ENCODE results near the gene RCAN3. TPM values are rescaled to one million over a fixed set of nuclear protein-coding genes. Genes with fewer than 3 reads are reported as not detected.

RCAN3 gene
- total RNA-seq, 1 experiment from 2014 or later, result 17.5 TPM

GRCh38 chr1:24586970-24587820 lies 84.6 kb downstream of the RCAN3 start:
- DNase-seq (ENCODE audit: low read depth, low spot score), result peak; percentile 32
- intact Hi-C loops (cut with micrococcal nuclease; ENCODE audit: unreplicated experiment), result no loop called here

GRCh38 chr1:24588573-24588972 lies 85.9 kb downstream of the RCAN3 start:
- CTCF ChIA-PET, result interaction anchor here (0.6 to 1.4 kb wide), 2 partner anchors 62 to 176 kb away, joined by 3 read pairs; no protein-coding TSS in a partner anchor
- in situ Hi-C loops (cut with HindIII; ENCODE audit: low pct_unique_long_range_greater_than_20kb, low sequenced_read_pairs), result no loop called here

More at GRCh38 chr1:24586970-24587820, 84.6 kb downstream of the RCAN3 start:
- ChIA-PET CTCF (interaction anchor here (0.6 to 1.4 kb wide), 8 partner anchors 19 to 173 kb away, joined by 3 to 9 read pairs (median 3); no protein-coding TSS in a partner anchor), POLR2A (interaction anchor here (0.6 kb wide), 1 partner anchor 617 kb away, joined by 3 read pairs; no protein-coding TSS in a partner anchor)
- Histone ChIP-seq H3K4me3 (ENCODE audit: low read depth in 2 of 2, low read length in 2 of 2) (no peak overlapping the region), H3K9me3 (ENCODE audit: control insufficient read depth, insufficient read depth, low read depth, low read length) (no peaks in the 10 kb centered on the region), H3K36me3 (ENCODE audit: control insufficient read depth, insufficient read depth, low read length) (no peaks in the 10 kb centered on the region), H3K27ac (ENCODE audit: low read length) (no peak overlapping the region), H3K4me1 (ENCODE audit: control insufficient read depth, insufficient read depth, low read length) (no peaks in the 10 kb centered on the region), H3K27me3 (ENCODE audit: control insufficient read depth, insufficient read depth, low read length) (peaks cover 2% of the 10 kb centered on the region; the same call in 1 of the 2 replicates)
- in situ Hi-C loops (cut with HindIII; ENCODE audit: low pct_unique_long_range_greater_than_20kb, low sequenced_read_pairs), result no loop called here
- no peak for TF ChIP-seq SIN3A (IDR thresholded peaks at IDR 0.05; ENCODE audit: borderline replicate concordance, insufficient read depth, low read depth, low read length)
- peak; percentile 84 for TF ChIP-seq CTCF (IDR thresholded peaks at IDR 0.05)
- ATAC-seq, result peak; percentile 88
- BruUV-seq (replicated peaks), result no TSS peak

More at GRCh38 chr1:24588573-24588972, 85.9 kb downstream of the RCAN3 start:
- Histone ChIP-seq H3K4me3 (ENCODE audit: low read depth in 2 of 2, low read length in 2 of 2) (no peak overlapping the region), H3K4me1 (ENCODE audit: control insufficient read depth, insufficient read depth, low read length) (no peaks in the 10 kb centered on the region), H3K9me3 (ENCODE audit: control insufficient read depth, insufficient read depth, low read depth, low read length) (no peaks in the 10 kb centered on the region), H3K27me3 (ENCODE audit: control insufficient read depth, insufficient read depth, low read length) (peaks cover 2% of the 10 kb centered on the region; the same call in 1 of the 2 replicates), H3K27ac (ENCODE audit: low read length) (no peak overlapping the region), H3K36me3 (ENCODE audit: control insufficient read depth, insufficient read depth, low read length) (no peaks in the 10 kb centered on the region)
- intact Hi-C loops (cut with micrococcal nuclease; ENCODE audit: unreplicated experiment), result no loop called here
- ATAC-seq (no peak), DNase-seq (ENCODE audit: low read depth, low spot score) (no peak)
- POLR2A ChIA-PET, result no interaction called here
- BruUV-seq (replicated peaks), result no TSS peak
- no peak for TF ChIP-seq REST (IDR thresholded peaks at IDR 0.05; ENCODE audit: insufficient read depth in 1 of 2, low read depth in 2 of 2, low read length in 1 of 2)
- no peak for TF ChIP-seq CTCF (IDR thresholded peaks at IDR 0.05)
- no peak for TF ChIP-seq TCF7L2 (IDR thresholded peaks at IDR 0.05; ENCODE audit: low read depth, low read length)
- no peak for TF ChIP-seq SIN3A (IDR thresholded peaks at IDR 0.05; ENCODE audit: borderline replicate concordance, insufficient read depth, low read depth, low read length)
- TF ChIP-seq POLR2AphosphoS5 (IDR thresholded peaks at IDR 0.05; ENCODE audit: low read depth, low read length), result no peak
